HG02759 (cell line): ENCODE measurements around the gene EFCAB9.
"Not testable (repeated sequence)": the region's sequence is repeated elsewhere in the genome, so short reads cannot be mapped to it uniquely, and the experiment has no call there.

ENCODE experiments used
- ATAC-seq: cut with Tn5 transposase; IDR thresholded peaks from one replicate; pipeline ENCODE4 v1.9.1; 2021; ENCODE audit warnings: mild to moderate bottlenecking, moderate library complexity; ENCODE audit not compliant: unreplicated experiment

The EFCAB9 gene

DNA sequence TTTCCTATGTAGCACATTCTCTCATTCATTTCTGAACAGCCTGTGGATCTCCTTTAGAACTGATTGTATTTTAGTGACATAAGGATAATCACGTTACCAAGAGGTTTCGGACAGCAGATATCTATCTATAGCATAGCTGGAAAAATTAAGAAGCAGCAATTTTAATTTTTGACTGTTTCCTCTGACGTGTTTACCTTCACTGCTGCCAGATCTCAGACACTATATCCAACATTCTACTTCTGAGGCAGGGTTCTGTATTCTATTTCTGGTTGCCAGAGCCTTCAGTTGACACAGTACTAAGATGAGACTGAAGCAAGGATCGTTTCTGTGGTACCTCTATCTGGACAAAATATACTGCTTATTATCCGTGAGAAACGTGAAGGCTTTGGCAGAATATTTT, at the start of gene EFCAB9:
TSS of gene EFCAB9 (plus strand) at position 301 of the 400 bp plus-strand sequence. CDS start at position 302, 1 bp downstream.
- no peak for ATAC-seq

DNA sequence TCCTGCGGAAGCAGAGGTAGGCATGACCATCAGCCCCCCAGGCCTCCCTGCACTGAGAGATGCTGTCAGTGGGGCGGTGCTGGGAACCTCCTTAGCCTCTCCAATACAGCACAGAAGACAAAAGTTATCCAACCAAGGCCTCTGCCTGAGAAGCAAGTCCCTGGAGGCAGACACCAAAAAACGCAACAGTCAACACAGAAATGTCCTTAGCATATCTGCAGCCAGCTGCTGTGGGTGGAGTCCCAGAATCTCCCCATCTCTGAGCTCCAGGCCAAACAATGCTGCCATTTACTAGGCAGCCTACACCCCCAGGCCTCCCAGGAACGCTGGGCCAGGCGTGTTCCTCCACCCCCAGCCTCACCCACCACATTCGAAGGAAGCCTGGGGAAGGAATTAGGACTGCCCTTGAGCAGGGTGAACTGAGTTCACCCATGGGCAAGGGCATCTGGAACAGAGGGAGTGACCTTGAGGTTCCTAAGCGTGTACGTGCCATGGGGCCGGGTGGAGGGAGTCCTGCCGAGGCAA, 49.6 kb upstream of the EFCAB9 start:
- ATAC-seq, result peak; percentile 73

GRCh38 chr5:172144931-172145869, 48.8 kb upstream of the EFCAB9 start:
- no peak for ATAC-seq

GRCh38 chr5:172145870-172146747, 47.9 kb upstream of the EFCAB9 start:
- ATAC-seq, result no peak

- no peak for ATAC-seq
These were observed 47.3 kb upstream of the EFCAB9 start for GRCh38 chr5:172146748-172147092.

GRCh38 chr5:172147857-172148256, 46.1 kb upstream of the EFCAB9 start:
- no peak for ATAC-seq

GRCh38 chr5:172148381-172148780, 45.6 kb upstream of the EFCAB9 start:
- ATAC-seq, result no peak

DNA sequence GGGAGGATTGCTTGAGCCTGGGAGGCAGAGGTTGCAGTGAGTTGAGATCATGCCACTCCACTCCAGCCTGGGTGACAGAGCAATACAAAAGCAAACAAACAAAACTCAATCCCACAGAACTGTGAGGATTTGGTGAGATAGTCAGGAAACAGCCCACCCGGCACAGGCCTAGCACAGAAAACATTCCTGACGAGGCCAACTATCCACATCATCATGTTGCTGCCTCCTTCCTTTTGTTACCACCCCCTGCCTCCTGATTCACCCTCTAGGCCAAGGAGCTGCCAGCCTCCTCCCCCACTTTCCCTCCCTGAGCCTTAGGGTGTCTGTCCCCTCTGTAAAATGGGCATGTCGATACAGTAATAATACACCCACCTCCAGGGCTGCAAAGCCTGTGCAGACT, 44.9 kb upstream of the EFCAB9 start:
- no peak for ATAC-seq

DNA sequence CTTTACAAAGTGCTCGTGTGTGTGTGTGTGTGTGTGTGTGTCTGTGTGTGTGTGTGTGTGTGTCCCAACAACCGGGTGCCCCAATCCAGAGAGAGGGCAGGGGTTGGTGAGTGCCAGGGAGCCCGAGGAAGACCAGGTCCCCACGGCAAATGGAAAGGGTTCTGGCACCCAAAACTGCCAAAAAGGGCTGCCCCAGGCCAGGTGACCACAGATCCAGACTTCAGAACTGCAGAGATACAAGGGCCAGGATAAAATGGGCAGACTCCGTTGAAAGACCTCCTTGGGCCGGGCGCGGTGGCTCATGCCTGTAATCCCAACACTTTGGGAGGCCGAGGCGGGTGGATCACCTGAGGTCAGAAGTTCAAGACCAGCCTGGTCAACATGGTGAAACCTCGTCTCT, 44.5 kb upstream of the EFCAB9 start:
- not testable (repeated sequence) for ATAC-seq

DNA sequence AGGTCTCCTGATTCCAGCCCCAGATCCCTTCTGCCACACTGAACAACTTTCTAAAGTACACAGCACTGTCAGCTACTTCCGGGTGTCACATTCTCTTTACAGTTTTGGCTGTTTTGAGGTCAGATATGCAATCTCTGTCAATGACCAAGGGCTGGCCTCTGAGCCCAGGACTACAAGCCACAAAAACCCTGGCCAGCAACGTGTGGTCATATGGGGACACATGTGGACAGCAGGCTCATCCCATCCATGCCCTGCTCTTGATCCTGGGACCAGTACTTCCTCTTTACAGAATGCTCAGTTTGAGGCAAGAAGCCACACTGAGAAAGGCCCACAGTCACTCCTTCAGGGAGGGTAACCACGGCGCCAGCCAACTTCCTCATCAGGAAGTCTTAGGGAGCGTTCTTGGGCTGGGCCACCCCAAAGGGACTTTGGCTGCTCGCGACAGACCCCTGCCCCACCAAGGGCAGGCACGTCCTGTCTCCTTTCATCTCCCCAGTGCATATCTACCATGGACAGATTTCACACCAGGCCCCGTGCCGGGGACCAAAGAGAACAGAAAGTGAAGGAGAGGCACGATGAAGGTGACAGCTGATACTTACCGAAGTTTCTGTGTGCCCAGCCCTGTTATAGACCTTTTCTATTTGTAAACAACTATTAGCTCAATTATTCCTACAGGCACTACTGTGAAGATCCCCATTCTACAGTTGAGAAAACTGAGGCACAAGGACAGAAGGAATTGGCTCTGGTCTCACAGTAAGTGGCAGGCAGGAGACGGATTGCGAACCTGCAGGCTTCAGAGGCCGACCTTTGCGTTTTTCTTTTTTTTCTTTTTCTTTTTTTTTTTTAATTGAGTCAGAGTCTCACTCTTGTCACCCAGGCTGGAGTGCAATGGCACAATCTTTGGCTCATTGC, 43.2 kb upstream of the EFCAB9 start:
- peak; percentile 51 for ATAC-seq

- ATAC-seq, result no peak
These were observed 42.2 kb upstream of the EFCAB9 start for GRCh38 chr5:172151661-172152210.

- no peak for ATAC-seq
These were observed 40.3 kb upstream of the EFCAB9 start for GRCh38 chr5:172153695-172154094.

DNA sequence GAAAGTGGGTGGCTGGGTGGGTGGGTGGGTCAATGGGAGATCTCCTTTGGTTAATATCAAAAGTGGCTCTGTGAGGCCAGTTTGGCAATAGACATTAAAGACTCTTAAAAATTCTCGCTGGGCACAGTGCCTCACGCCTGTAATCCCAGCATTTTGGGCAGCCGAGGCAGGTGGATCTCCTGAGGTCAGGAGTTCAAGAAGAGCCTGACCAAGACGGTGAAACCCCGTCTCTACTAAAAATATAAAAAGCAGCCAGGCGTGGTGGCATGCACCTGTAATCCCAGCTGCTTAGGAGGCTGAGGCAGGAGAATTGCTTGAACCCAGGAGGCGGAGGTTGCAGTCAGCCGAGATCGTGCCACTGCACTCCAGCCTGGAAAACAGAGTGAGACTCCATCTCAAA, 38.9 kb upstream of the EFCAB9 start:
- peak; percentile 35 for ATAC-seq

GRCh38 chr5:172156541-172156994, 37.4 kb upstream of the EFCAB9 start:
- no peak for ATAC-seq

DNA sequence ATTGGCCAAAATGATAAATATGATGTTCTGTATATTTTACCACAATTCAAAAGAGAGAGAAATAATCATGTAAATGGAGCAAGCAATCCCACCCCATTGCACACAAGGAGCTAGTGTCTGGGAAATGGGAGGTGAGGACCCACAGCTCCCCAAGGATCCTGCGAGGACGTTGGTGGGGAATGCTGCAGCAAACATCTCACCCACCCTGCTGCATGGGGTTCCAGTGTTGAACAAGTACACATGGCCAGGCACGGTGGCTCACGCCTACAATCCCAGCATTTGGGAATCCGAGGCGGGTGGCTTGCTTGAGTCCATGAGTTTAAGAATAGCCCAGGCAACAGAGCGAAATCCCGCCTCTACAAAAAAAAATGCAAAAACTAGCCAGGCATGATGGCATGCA, 35.0 kb upstream of the EFCAB9 start:
- ATAC-seq, result no peak

DNA sequence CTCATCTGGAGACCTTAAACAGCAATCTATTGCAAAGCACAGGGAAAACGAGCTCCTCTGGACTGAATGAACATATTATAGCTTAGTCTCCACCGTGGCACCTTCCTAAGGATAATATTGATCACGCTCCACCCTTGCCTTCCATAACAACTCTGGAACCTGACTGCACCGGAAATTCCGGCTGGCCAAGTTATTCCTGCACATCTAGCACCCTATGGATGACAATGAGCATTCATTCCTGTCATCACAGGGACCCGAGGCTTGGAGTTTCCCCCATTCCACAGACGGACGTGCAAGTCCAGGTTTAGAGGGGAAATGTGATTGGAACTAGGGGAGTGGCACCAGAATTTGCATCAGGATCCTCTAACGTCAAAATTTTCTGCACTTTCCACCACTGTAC, 33.5 kb upstream of the EFCAB9 start:
- no peak for ATAC-seq

GRCh38 chr5:172162323-172162986, 31.5 kb upstream of the EFCAB9 start:
- no peak for ATAC-seq

- no peak for ATAC-seq
These were observed 31.0 kb upstream of the EFCAB9 start for GRCh38 chr5:172162987-172163343.

GRCh38 chr5:172163346-172163745, 30.6 kb upstream of the EFCAB9 start:
- ATAC-seq, result no peak

DNA sequence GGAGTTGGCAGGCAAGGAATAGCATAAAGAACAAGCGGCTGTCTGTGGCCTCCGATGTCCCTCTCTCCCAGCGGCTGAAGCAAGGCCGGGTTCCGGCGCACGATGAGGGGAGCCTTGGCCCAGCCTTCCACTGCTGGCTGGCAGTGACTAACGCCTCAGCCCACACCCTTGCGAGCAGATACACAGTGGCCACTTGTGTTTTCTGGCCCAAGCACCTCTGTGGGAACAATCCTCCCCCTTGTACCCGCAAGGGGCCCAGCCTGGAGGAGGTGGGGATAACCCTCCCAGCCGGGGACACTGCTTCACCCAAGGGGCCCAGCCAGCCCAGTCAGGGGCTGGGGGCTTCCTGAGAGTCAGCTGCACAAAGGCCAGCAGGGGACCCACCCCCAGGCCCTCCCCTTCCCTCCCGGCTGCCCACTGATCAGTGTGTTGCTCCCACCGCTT, 29.2 kb upstream of the EFCAB9 start:
- ATAC-seq, result no peak
